8988T (cell line): ENCODE results near the gene HSPG2.
"Not testable (repeated sequence)": the region's sequence is repeated elsewhere in the genome, so short reads cannot be mapped to it uniquely, and the experiment has no call there.

Experiments
- DNase-seq: peaks from one replicate; pipeline ENCODE4 v3.0.0; 2011

Gene HSPG2

DNA sequence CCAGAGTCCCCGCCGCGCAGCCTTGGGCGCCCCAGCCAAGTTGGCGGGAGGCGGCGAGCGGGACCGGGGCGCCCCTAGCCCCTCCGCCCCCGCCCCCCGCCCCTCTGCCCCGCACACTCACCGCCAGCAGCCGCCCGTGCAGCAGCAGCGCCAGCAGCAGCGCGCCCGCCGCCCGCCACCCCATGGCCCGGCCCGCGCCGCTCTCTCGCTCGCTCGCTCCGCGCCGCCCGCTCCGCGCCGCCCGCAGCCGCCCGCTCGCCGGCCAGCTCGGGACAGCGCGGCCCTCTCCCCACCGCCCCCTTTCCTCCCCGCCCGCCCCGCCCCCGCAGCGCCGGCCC, at the start of gene HSPG2:
HSPG2 (minus strand) TSS at position 277 of the 338 bp plus-strand sequence; CDS start at position 184, 93 bp downstream.
- no peak for DNase-seq

DNA sequence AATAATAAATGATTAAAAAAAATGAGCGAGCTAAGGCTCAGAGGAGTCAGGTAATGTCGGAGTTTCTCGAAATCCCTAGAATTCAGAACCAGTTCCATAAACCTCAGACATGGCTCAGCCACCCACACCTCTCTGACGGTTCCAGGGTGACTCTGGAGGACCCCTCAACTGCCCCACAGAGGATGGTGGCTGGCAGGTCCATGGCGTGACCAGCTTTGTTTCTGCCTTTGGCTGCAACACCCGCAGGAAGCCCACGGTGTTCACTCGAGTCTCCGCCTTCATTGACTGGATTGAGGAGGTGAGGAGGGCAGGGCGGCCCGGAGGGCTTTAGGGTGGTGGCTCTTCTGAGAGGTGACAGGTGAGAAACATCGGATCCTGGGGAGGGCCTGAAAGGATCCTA, 49.3 kb upstream of the HSPG2 start:
- DNase-seq = not testable (repeated sequence)

DNA sequence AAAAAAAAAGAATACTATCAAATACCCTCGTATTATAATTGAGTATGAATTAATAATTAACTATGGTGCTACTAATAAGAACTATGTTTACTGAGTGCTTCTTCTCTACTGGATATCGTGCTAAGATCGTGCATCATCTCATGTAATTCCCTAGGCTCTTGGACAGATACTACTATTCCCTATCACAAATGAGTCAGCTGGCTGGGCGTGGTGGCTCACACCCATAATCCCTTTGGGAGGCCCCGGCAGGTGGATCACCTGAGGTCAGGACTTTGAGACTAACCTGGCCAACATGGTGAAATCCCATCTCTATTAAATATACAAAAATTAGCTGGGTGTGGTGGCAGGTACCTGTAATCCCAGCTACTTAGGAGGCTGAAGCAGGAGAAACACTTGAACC, 48.8 kb upstream of the HSPG2 start:
- not testable (repeated sequence) for DNase-seq

DNA sequence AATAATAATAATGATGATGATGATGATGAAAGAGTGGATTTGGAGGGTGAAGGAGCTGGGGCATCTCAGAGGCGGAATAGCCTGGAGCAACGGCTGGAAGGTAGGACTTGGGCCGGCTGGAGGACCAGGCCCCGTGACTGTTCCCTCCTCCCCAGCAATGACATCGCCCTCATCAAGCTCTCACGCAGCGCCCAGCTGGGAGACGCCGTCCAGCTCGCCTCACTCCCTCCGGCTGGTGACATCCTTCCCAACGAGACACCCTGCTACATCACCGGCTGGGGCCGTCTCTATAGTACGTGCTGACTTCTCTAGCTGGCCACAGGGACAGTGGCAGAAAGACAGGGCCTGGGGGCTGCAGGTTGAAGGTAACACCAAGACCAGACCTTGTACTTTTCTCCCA, 46.4 kb upstream of the HSPG2 start:
- DNase-seq = not testable (repeated sequence)

DNA sequence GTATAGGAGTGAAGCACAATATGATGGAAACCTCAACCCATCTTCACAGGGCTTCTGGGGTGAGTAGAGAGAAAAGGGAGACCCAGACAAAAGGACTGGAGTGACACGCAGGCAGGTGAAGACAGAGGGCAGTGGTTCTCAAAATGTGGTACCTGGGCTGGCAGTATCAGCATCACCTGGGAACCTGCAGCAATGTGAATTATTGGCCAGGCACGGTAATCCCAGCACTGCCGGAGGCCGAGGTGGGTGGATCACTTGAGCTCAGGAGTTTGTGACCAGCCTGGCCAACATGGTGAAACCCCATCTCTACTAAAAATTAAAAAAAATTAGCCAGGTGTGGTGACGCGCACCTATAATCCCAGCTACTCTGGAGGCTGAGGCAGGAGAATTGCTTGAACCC, 45.0 kb upstream of the HSPG2 start:
- not testable (repeated sequence) for DNase-seq

DNA sequence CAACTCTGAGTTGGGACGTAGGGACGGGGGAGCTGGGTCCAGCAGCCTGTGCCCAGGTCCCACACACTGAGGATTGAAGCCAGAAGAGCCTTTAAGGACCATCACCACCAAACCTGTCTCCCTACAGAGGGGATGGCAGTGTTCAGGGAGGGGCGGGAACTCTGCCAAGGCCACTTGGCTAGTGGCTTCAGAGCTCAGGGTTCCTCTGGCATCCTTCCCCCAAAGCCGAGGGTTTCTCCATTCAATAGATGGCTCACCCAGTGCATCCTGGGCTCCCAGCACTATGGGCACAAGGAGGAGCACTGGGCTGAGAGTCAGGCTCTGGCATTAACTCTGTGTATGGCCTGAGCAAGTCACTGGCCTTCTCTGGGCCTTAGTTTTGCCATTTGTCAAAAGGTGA, 44.1 kb upstream of the HSPG2 start:
- DNase-seq = not testable (repeated sequence)

DNA sequence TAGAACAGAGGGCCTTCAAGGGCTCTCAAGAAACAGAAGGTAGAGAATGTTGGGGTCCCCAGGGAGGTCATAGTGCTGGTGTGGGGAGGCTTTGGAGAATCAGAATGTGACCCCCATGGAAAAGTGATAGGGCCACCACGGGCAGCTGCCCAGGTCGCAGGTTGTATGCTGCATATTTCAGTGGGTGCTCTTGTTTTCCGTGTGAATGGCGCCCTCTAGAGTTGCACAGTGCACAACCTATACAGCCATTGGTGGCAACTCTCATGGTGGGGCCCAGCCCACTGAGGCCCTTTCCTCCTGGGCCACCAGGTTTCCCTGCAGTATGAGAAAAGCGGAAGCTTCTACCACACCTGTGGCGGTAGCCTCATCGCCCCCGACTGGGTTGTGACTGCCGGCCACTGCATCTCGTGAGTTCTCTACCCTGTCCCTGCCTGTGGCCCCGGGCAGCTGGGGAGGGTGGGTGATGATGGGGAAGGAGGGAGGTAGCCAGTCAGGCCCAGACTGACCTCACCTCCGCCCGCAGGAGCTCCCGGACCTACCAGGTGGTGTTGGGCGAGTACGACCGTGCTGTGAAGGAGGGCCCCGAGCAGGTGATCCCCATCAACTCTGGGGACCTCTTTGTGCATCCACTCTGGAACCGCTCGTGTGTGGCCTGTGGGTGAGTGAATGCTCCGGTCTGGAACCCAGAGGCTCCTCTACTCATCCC, 43.6 kb upstream of the HSPG2 start:
- not testable (repeated sequence) for DNase-seq

DNA sequence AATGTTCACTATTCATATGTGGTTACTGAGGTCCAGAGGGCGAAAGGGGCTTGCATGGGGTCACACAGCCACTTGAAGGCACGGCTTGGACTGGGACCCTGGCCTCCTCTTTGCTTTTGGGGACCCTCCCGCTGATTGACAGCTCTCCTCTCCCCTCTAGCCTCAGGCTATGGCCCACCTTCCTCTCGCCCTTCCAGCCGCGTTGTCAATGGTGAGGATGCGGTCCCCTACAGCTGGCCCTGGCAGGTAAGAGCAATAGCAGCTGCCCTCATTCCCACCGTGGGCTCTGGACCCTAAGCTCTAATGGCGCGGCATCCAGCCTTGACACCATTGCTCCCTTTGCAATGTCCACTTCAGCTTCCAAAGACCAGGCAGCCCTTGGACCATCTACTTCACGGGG, 41.1 kb upstream of the HSPG2 start:
- not testable (repeated sequence) for DNase-seq

DNA sequence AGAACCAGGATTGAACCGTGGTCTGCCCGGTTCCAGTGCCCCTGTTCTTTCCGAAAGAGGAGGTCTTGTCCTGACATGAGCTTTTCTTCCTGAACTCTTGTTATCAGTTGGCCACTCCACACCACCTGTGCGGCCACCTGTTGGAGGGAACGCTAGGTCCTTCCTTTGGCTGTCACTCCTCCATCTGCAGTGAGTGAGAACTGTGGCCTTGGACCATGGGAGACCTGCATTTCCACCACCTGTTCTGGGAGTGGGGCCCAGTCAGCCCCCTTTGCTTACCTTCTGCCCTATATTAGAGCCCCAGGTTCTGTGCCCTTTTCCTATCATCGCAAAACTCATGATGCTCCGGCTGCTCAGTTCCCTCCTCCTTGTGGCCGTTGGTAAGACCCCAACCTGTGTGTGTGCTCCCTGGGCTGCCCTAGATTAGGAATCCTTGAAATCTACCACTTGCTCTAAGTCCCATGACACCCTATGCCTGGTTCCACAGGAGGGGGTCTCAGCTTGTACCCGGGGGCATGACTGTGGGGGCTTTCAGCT, 39.7 kb upstream of the HSPG2 start, which contains the start of gene CELA3B:
CELA3B (plus strand) TSS at position 320 of the 537 bp plus-strand sequence; CDS start at position 338, 18 bp downstream.
- DNase-seq = not testable (repeated sequence)

DNA sequence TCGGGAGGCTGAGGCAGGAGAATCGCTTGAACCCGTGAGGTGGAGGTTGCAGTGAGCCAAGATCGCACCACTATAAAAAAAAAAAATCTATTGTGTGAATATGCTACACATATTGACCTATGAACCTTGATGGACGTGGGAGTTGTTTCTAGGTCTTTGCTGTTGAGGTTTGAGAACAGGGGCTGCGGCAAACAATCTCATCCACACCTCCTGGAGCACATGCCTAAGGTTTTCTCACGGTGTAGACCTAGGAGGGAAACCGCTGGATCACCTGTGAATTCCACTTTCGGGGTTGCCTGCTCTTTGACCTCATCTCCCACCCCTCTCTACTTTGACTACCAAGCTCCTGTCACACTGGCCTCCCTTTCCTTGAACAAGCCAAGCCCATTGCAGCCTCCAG, 38.2 kb upstream of the HSPG2 start:
- not testable (repeated sequence) for DNase-seq

DNA sequence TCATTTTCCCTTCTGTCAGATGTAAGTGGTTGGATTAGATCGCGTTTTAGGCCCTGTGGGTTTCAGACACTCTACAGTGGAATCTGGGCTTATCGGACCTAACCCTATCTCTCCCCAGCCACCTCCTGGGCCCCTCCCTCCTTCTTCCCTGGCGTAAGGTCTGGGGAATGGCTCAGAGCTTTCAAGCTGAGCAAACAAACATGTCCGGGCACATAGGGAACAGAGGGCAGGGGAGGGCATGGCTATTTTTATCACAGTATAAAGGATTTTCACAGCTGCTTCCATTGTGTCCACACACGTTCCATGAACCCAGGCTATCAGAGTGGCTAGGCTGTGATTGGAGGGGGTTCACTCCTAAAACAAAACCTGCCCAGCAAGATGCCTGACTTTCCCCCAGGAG, 37.6 kb upstream of the HSPG2 start:
- DNase-seq = not testable (repeated sequence)

DNA sequence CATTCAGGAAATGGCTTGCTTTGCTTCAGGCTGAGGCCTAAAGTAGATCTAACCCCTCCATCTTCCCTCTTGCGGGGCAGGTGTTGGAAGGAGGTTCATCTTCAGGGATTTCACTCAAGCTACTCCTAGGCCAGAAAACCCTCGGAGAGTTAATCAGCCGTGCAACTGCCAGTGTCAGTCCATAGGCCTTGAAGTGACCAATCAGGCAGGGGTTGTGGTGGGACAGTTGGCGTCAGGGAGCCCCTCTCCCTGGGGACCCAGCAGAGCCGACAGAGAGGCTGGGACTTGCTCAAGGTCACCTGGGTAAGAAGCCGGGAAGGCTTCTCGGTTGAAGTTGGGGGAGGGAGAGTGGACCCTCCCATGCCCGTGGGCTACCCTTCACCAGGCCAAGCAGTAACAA, 36.8 kb upstream of the HSPG2 start:
- DNase-seq = not testable (repeated sequence)

DNA sequence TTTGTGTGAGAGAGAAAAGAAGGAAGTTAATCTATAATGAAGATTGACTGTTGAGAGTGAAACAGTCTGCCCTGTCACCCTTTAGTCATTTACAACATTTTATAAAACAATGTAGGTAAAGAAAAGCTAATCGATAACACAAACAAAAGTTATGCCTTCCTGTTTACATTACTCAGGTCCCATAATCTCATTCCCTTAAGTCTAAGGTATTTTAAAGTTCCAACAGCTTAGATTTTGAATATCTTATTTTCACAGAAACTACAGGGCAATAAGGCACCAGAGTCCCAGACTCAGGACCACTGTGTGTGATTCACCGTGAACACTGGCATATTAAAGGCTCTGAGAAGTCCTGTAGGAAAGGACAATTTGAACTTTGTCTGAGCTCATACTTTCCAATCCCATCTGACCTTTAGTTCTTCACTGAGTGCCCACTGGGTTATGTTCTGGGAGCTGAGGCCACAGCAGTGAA, 35.9 kb upstream of the HSPG2 start:
- DNase-seq = not testable (repeated sequence)

DNA sequence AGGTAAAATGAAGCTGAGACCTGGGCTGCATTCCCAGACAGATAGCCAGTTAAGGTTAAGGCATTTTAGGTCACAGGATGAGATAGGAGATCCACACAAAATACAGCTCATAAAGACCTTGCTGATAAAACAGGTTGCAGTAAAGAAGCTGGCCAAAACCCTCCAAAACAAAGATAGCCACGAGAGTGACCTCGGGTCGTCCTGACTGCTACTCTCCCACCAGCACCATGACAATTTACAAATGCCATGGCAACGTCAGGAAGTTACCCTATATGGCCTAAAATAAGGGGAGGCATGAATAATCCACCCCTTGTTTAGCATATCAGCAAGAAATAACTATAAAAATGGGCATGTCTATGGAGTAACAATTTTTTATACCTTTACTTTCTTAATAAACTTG, 33.4 kb upstream of the HSPG2 start:
- DNase-seq = not testable (repeated sequence)

DNA sequence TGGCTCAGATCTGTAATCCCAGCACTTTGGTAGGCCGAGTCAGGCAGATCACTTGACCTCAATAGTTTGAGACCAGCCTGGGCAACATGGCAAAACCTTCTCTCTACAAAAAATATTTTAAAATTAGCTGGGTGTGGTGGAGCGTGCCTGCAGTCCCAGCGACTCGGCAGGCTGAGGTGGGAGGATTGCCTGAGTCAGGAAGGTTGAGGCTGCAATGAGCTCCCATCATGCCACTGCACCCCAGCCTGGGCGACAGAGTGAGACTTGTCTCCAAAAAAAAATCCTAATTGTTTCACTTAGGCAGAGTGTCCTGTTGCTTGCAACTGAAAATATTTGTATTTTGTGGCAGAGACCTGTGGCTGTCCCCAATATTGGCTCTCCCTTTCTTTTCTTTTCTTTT, 32.0 kb upstream of the HSPG2 start:
- DNase-seq = not testable (repeated sequence)

DNA sequence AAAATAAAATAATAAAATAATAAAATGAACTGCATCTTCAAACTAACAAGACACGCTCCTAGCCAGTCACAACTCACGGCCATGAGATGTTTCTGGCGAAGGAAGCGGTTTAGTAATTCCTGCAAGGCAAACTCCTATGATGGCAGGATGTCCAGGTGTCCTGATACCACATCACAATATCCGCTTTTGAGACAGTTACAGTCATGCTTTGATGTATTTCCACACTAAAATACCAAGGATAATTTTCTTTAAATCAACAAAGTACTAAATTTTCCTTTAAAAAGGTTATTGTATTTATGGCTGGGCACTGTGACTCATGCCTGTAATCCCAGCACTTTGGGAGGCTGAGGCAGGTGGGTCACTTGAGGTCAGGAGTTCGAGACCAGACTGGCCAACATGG, 30.1 kb upstream of the HSPG2 start:
- DNase-seq = not testable (repeated sequence)

DNA sequence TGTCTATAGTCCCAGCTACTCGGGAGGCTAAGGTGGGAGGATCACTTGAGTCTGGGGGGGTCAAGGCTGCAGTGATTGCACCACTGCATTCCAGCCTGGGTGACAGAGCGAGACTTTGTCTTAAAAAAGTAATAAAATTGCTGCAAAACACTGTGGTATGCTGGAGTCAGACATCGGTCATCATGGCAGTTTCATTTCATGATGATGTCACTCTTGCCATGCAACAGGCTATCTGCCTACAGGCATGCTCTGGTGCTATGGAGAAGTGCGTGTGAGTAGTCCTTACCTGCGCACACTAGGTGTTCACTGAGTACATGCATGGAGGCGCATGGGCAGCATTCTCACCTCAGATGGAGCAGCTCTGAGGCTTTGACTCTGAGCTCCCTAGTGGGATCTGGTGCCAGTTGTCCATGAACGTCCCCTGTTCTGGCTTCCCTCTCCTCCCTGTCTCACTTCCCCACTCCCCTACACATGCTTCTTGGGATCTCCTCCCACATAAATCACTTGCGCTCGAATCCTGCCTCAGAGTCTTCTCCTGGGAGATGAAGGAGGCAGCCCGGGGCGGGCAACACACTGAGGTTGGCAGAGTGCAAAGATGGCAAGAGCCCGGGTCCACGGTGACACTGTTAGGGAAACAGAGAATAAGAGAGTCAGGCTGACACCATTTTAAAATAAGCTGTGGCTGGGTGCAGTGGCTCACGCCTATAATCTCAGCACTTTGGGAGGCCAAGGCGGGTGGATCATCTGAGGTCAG, 29.3 kb upstream of the HSPG2 start:
- DNase-seq = no peak

DNA sequence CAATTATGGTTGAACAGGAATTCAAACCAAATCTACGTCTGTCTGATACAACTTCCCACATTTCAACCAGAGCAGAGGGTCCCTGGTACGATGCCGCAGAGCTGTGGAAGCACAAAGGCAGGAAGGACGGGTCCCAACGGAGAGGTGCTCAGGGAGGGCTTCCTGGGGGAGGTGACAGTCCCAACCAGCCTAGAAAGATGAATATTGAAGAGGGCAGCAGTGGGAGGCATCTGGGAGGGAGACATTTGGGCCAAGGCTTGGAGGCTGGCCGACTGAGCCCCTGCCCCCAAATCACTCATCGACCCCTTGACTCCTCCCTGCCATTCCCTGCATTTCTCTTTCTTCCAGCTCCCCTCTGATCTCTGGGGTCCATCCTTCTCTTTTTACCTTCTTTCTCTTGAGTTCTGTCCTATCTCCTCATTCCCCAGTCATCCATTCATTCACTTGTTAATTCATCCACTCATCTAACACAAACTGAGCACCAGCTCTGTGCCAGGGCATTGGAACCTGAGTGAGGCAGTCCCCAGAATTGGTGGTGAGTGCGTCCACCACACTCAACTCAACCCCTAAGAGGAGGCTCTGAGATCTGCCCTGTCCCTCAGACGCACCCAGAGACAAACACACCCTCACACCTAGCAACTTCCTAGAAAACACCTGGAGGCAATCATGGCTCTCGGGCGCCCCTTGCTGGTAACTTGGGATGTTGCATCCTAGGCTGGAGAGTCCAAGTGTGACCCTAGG, 26.5 kb upstream of the HSPG2 start:
- no peak for DNase-seq

DNA sequence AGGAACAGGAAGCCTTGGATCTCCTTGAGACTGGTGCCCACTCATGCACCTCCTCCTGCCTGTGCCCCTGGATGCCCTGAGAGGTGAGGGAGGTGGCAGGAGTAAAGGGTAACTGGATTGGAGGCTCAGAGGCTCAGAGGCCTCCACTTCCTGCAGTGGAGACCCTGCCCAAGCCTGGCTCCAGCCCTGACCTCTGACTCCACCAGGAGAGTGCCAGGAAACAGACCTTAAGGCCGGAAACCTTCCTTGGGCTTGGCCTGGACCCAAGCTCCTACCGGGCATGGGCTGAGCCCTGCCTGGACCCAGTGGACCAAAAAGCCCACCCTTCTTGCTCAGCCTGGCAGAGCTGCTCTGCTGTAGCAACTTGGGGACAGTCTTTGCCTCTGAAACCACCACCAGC, 24.7 kb upstream of the HSPG2 start:
- DNase-seq = no peak

DNA sequence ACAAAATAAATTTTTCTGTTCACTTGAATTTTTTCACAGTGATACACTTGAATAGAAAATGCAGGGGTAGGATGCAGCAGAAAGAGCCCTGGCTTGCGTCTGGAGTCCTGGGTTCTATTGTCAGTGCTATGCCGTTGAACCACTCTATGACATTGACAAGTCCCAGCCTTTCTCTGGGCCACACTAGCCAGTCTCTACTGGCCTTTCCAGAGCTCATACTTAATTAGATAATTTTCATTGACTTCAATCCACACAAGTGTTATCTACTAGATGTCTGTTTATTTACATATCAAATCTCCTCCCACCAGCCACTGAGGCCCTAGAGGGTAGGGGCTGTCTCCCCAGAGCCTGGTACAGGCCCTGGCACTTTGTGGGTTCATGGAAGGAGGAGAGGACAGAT, 24.2 kb upstream of the HSPG2 start:
- DNase-seq = no peak

DNA sequence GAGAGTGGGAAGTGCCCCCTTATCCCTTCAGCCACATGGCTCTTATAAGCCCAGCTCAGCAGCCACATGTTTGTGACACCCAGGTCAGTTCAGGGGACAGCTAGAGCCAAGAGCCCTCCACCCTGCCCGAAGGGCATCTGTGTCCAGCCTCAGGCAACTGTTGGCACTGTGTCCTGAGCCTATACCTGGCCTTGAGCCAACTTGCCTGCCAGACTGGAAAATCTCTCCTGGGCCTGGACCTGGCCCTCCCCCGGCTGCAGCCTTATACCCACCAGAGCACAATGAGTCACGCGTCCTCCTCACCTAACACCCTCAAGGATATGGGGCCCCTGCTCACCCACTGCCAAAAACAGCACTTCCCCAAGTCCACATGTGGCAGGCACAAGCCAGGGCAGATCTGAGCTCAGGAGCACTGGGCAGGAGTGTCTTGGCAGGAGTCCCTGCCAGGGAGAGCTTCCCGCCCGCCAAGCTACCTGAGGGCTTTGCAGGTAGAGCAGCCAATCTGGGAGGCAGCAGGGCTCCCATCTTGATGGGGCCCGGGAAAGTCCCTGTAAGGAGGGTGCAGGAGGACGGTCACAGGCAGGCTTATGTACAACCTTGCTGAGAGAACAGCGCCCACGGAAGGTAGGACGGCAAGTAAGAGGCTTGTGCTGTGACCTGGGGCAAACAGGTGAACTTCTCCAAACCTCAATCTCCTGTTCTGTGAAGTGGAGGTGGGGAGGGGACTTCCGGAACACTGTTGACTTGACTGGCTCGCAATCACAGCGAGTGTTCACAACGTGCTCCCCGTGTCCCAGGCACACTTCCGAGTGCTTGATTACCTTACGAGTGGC, 19.8 kb upstream of the HSPG2 start:
- no peak for DNase-seq
